ENCODE measurements around the gene CD1E.

DNA sequence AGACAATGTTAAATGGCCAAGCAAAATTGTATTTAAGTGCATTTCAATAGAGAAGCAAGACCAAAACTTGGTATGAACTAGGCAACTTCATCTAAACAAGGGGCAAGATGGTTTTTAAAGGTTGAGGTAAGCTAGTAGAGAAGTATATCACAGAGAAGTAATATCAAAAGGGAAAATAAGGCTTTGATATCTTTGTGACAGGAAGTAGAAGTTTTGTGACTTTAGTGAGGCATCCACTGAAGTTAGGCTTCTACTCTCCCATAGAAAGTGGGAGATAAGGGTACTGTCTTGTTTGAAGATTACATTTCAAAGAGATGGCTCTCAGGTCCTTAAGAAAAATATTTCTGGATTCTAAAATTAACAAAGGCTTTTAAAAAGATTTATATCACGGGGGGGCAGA lies 36.6 kb downstream of the CD1E start:
- no peak for TF ChIP-seq POLR2AphosphoS5 (IDR thresholded peaks at IDR 0.05)
- TF ChIP-seq, protein P1, sequence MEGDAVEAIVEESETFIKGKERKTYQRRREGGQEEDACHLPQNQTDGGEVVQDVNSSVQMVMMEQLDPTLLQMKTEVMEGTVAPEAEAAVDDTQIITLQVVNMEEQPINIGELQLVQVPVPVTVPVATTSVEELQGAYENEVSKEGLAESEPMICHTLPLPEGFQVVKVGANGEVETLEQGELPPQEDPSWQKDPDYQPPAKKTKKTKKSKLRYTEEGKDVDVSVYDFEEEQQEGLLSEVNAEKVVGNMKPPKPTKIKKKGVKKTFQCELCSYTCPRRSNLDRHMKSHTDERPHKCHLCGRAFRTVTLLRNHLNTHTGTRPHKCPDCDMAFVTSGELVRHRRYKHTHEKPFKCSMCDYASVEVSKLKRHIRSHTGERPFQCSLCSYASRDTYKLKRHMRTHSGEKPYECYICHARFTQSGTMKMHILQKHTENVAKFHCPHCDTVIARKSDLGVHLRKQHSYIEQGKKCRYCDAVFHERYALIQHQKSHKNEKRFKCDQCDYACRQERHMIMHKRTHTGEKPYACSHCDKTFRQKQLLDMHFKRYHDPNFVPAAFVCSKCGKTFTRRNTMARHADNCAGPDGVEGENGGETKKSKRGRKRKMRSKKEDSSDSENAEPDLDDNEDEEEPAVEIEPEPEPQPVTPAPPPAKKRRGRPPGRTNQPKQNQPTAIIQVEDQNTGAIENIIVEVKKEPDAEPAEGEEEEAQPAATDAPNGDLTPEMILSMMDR (IDR thresholded peaks at IDR 0.05): no peak
